GM23248 (cell line): ENCODE results near the gene ANO10. TPM values are rescaled to one million over a fixed set of nuclear protein-coding genes. Genes with fewer than 3 reads are reported as not detected.

Experiments used
- DNase-seq: peaks from one replicate; pipeline ENCODE4 v3.0.0-alpha.2; 2015
- H2AFZ ChIP-seq: fragments of 200-600 bp; sonication (generic); 2 replicates; pipeline ENCODE4 v1.6.1; 2016; ENCODE audit warnings: antibody characterized with exemption
- H3F3A ChIP-seq: fragments of 200-600 bp; sonication (generic); 2 replicates; pipeline ENCODE4 v1.6.1; 2016; ENCODE audit warnings: mild to moderate bottlenecking, antibody characterized with exemption, mixed run types; ENCODE audit not compliant: insufficient read depth
- H3K27ac ChIP-seq: fragments of 200-600 bp; sonication (generic); 2 replicates; pipeline ENCODE4 v1.5.1; 2016; ENCODE audit warnings: mild to moderate bottlenecking
- H3K27me3 ChIP-seq: fragments of 200-600 bp; sonication (generic); replicated peaks from 2 replicates; pipeline ENCODE4 v1.6.1; 2016; ENCODE audit warnings: mild to moderate bottlenecking; ENCODE audit not compliant: insufficient read depth
- H3K36me3 ChIP-seq: fragments of 200-600 bp; sonication (generic); 2 replicates; pipeline ENCODE4 v1.6.1; 2016; ENCODE audit warnings: low read depth, mild to moderate bottlenecking
- H3K4me1 ChIP-seq: fragments of 200-600 bp; sonication (generic); 2 replicates; pipeline ENCODE4 v1.6.1; 2016; ENCODE audit warnings: mild to moderate bottlenecking; ENCODE audit not compliant: insufficient read depth
- H3K4me2 ChIP-seq: fragments of 200-600 bp; sonication (generic); one replicate; pipeline ENCODE4 v1.6.1; 2016; ENCODE audit warnings: mild to moderate bottlenecking; ENCODE audit not compliant: unreplicated experiment
- H3K4me3 ChIP-seq: fragments of 200-600 bp; sonication (generic); 2 replicates; pipeline ENCODE4 v1.5.1; 2016; ENCODE audit warnings: mild to moderate bottlenecking
- H3K79me2 ChIP-seq: fragments of 200-600 bp; sonication (generic); 2 replicates; pipeline ENCODE4 v1.6.1; 2016; ENCODE audit warnings: mild to moderate bottlenecking; ENCODE audit not compliant: insufficient read depth
- H3K9ac ChIP-seq: fragments of 200-600 bp; sonication (generic); 2 replicates; pipeline ENCODE4 v1.6.1; 2016; ENCODE audit warnings: mild to moderate bottlenecking
- H3K9me2 ChIP-seq: fragments of 200-600 bp; sonication (generic); 2 replicates; pipeline ENCODE4 v1.6.1; 2016; ENCODE audit warnings: mixed run types, mild to moderate bottlenecking, moderate library complexity; ENCODE audit not compliant: insufficient read depth
- H3K9me3 ChIP-seq: fragments of 200-600 bp; sonication (generic); one replicate; pipeline ENCODE4 v1.6.1; 2017; ENCODE audit warnings: low read depth
- H4K20me1 ChIP-seq: fragments of 200-600 bp; sonication (generic); 2 replicates; pipeline ENCODE4 v1.6.0; 2016; ENCODE audit not compliant: insufficient read depth
- EZH2 ChIP-seq: fragments of 200-600 bp; sonication (generic); IDR thresholded peaks from 2 replicates; pipeline ENCODE4 v1.6.1; 2018; ENCODE audit warnings: antibody characterized with exemption, mild to moderate bottlenecking; ENCODE audit not compliant: insufficient read depth, poor library complexity, severe bottlenecking
- EZH2phosphoT487 ChIP-seq: fragments of 200-600 bp; sonication (generic); IDR thresholded peaks from 2 replicates; pipeline ENCODE4 v1.6.1; 2018; ENCODE audit warnings: antibody characterized with exemption, moderate library complexity, mild to moderate bottlenecking, low read depth; ENCODE audit not compliant: insufficient read depth
- WGBS, 2 experiments: methylation state at CpG; one replicate each; pipeline ENCODE4 v1.1.6; 2015 to 2017; ENCODE audit warnings: low lambda C conversion rate in 2 of 2, low coverage in 1 of 2; ENCODE audit errors: missing lambda C conversion rate in 2 of 2; 5-methylcytosine and 5-hydroxymethylcytosine counted together
- in situ Hi-C: fragments of 300-500 bp; cut with MboI; formaldehyde crosslinking; loops from 2 replicates; pipeline ENCODE4 v1.15.0; 2020
- polyA plus RNA-seq: library from polyadenylated mRNA; unstranded; fragments of >200 nt; fragmentation: Nextera tagmentation; extraction: Ambion mirVana; gene quantifications from 2 replicates; pipeline ENCODE4 v1.2.1, GENCODE V29; 2016
- total RNA-seq: library from RNA; depleted of rRNA; stranded (reverse); fragments of >200 nt; shearing (Covaris generic); gene quantifications from 2 replicates; pipeline ENCODE4 v1.2.3, GENCODE V29; 2014

The ANO10 gene
- total and polyA plus RNA-seq, 2 experiments from 2014 or later: 51.1 to 73.2 TPM

GRCh38 chr3:43632269-43632733 lies 10.5 kb upstream of the ANO10 start:
- Histone ChIP-seq H3K4me3 (no peak overlapping the region), H3K79me2 (no peaks in the 10 kb centered on the region), H3K36me3 (no peaks in the 10 kb centered on the region), H2AFZ (no peak overlapping the region), H3K4me1 (peaks cover 25% of the 10 kb centered on the region), H3K27ac (peak overlapping the region; percentile 47), H3K9me2 (no peaks in the 10 kb centered on the region), H3F3A (peaks cover 24% of the 10 kb centered on the region), H3K4me2 (peak overlapping the region; percentile 21), H3K9ac (no peak overlapping the region), H3K27me3 (no peaks in the 10 kb centered on the region), H3K9me3 (no peaks in the 10 kb centered on the region), H4K20me1 (no peaks in the 10 kb centered on the region)
- 5 to 11% methylated on average over 2 of the region's 2 CpGs for WGBS, 2 experiments
- TF ChIP-seq EZH2 (no peak), EZH2phosphoT487 (no peak)
- DNase-seq: peak; percentile 95
- in situ Hi-C loops: no loop called here

- Histone ChIP-seq H3K27ac (no peak overlapping the region), H3K79me2 (no peaks in the 10 kb centered on the region), H3F3A (peaks cover 24% of the 10 kb centered on the region), H3K4me1 (peaks cover 25% of the 10 kb centered on the region), H3K9me3 (no peaks in the 10 kb centered on the region), H3K9me2 (no peaks in the 10 kb centered on the region), H3K36me3 (no peaks in the 10 kb centered on the region), H4K20me1 (no peaks in the 10 kb centered on the region), H3K9ac (no peak overlapping the region), H3K4me3 (no peak overlapping the region), H3K27me3 (no peaks in the 10 kb centered on the region), H2AFZ (no peak overlapping the region), H3K4me2 (no peak overlapping the region)
- in situ Hi-C loops: no loop called here
- no peak for DNase-seq
- TF ChIP-seq EZH2: no peak
- TF ChIP-seq EZH2phosphoT487: no peak
- WGBS, 2 experiments: 94 to 97% methylated on average over 1 of the region's 1 CpG
Observed at GRCh38 chr3:43629741-43630140, 7.9 kb upstream of the ANO10 start.

GRCh38 chr3:43629257-43629656 lies 7.4 kb upstream of the ANO10 start:
- H3K9me2 ChIP-seq: no peaks in the 10 kb centered on the region
- H3K9me3 ChIP-seq: no peaks in the 10 kb centered on the region
- H3K79me2 ChIP-seq: no peaks in the 10 kb centered on the region
- H2AFZ ChIP-seq: no peak overlapping the region
- H4K20me1 ChIP-seq: no peaks in the 10 kb centered on the region
- no peak overlapping the region for H3K9ac ChIP-seq
- no peak overlapping the region for H3K4me3 ChIP-seq
- H3K36me3 ChIP-seq: no peaks in the 10 kb centered on the region
- H3K27ac ChIP-seq: no peak overlapping the region
- peak; percentile 40 for DNase-seq
- no peaks in the 10 kb centered on the region for H3K27me3 ChIP-seq
- peaks cover 24% of the 10 kb centered on the region for H3F3A ChIP-seq
- H3K4me1 ChIP-seq: peaks cover 25% of the 10 kb centered on the region
- no peak overlapping the region for H3K4me2 ChIP-seq
- TF ChIP-seq EZH2: no peak
- no peak for TF ChIP-seq EZH2phosphoT487
- in situ Hi-C loops: no loop called here

GRCh38 chr3:43627360-43627759 lies 5.5 kb upstream of the ANO10 start:
- no peaks in the 10 kb centered on the region for H3K36me3 ChIP-seq
- H3K4me2 ChIP-seq: no peak overlapping the region
- no peaks in the 10 kb centered on the region for H3K79me2 ChIP-seq
- no peak for DNase-seq
- no peak overlapping the region for H2AFZ ChIP-seq
- no peak overlapping the region for H3K27ac ChIP-seq
- H3K4me1 ChIP-seq: peaks cover 22% of the 10 kb centered on the region
- H3K9me3 ChIP-seq: no peaks in the 10 kb centered on the region
- 67 to 69% methylated on average over 2 of the region's 2 CpGs for WGBS, 2 experiments
- no peaks in the 10 kb centered on the region for H3K27me3 ChIP-seq
- H3K9me2 ChIP-seq: no peaks in the 10 kb centered on the region
- in situ Hi-C loops: no loop called here
- no peak overlapping the region for H3K4me3 ChIP-seq
- H4K20me1 ChIP-seq: no peaks in the 10 kb centered on the region
- no peak overlapping the region for H3K9ac ChIP-seq
- H3F3A ChIP-seq: peaks cover 15% of the 10 kb centered on the region
- TF ChIP-seq EZH2 (no peak), EZH2phosphoT487 (no peak)

GRCh38 chr3:43624619-43625305 lies 3.0 kb upstream of the ANO10 start:
- H3K79me2 ChIP-seq: peaks cover 20% of the 10 kb centered on the region
- WGBS, 2 experiments: 73 to 80% methylated on average over 6 of the region's 6 CpGs
- in situ Hi-C loops: no loop called here

More at GRCh38 chr3:43624619-43625305, 3.0 kb upstream of the ANO10 start:
- no peaks in the 10 kb centered on the region for H3K27me3 ChIP-seq
- no peak for DNase-seq
- H3K9ac ChIP-seq: no peak overlapping the region
- H3K4me1 ChIP-seq: peaks cover 20% of the 10 kb centered on the region
- peaks cover 13% of the 10 kb centered on the region for H3F3A ChIP-seq
- no peak overlapping the region for H2AFZ ChIP-seq
- no peaks in the 10 kb centered on the region for H3K9me3 ChIP-seq
- H3K4me3 ChIP-seq: no peak overlapping the region
- H3K9me2 ChIP-seq: no peaks in the 10 kb centered on the region
- no peaks in the 10 kb centered on the region for H3K36me3 ChIP-seq
- H3K4me2 ChIP-seq: no peak overlapping the region
- TF ChIP-seq EZH2 (no peak), EZH2phosphoT487 (no peak)
- no peak overlapping the region for H3K27ac ChIP-seq
- H4K20me1 ChIP-seq: no peaks in the 10 kb centered on the region
